SK-N-DZ (cell line): ENCODE measurements around the gene TNFRSF21.
"Not testable (repeated sequence)": the region's sequence is repeated elsewhere in the genome, so short reads cannot be mapped to it uniquely, and the experiment has no call there.

ENCODE experiments used
- DNase-seq: peaks from one replicate; pipeline ENCODE4 v3.0.0-alpha.2; 2015; ENCODE audit warnings: low spot score

TNFRSF21 gene

GRCh38 chr6:47323321-47323720 lies 13.6 kb upstream of the TNFRSF21 start:
- no peak for DNase-seq

GRCh38 chr6:47321577-47321976 lies 11.9 kb upstream of the TNFRSF21 start:
- DNase-seq = no peak

- DNase-seq = peak; percentile 10
Measured at GRCh38 chr6:47319867-47320266, 10.2 kb upstream of the TNFRSF21 start.

GRCh38 chr6:47319382-47319781 lies 9.7 kb upstream of the TNFRSF21 start:
- no peak for DNase-seq

GRCh38 chr6:47318236-47318989 lies 8.7 kb upstream of the TNFRSF21 start:
- DNase-seq = no peak

- DNase-seq = not testable (repeated sequence)
Measured at GRCh38 chr6:47315181-47315580, 5.5 kb upstream of the TNFRSF21 start.

- DNase-seq = no peak
Measured at GRCh38 chr6:47310131-47310480, 401 bp upstream of the TNFRSF21 start.

GRCh38 chr6:47308552-47309290 lies 984 bp downstream of the TNFRSF21 start:
- peak; percentile 39 for DNase-seq

GRCh38 chr6:47308198-47308517 lies 1.5 kb downstream of the TNFRSF21 start:
- DNase-seq = peak; percentile 13

GRCh38 chr6:47307362-47308197 lies 2.1 kb downstream of the TNFRSF21 start:
- DNase-seq = no peak

- DNase-seq = no peak
Measured at GRCh38 chr6:47306887-47307286, 2.8 kb downstream of the TNFRSF21 start.

- DNase-seq = no peak
Measured at GRCh38 chr6:47303861-47304260, 5.8 kb downstream of the TNFRSF21 start.

GRCh38 chr6:47303342-47303741 lies 6.4 kb downstream of the TNFRSF21 start:
- no peak for DNase-seq

- no peak for DNase-seq
Measured at GRCh38 chr6:47302043-47302442, 7.7 kb downstream of the TNFRSF21 start.

- DNase-seq = no peak
Measured at GRCh38 chr6:47301441-47301840, 8.3 kb downstream of the TNFRSF21 start.

GRCh38 chr6:47300417-47300816 lies 9.3 kb downstream of the TNFRSF21 start:
- DNase-seq = no peak

- no peak for DNase-seq
Measured at GRCh38 chr6:47299965-47300364, 9.7 kb downstream of the TNFRSF21 start.

GRCh38 chr6:47298475-47298874 lies 11.2 kb downstream of the TNFRSF21 start:
- DNase-seq = no peak

GRCh38 chr6:47294990-47295389 lies 14.7 kb downstream of the TNFRSF21 start:
- DNase-seq = no peak

- no peak for DNase-seq
Measured at GRCh38 chr6:47292944-47293343, 16.8 kb downstream of the TNFRSF21 start.

- DNase-seq = no peak
Measured at GRCh38 chr6:47292027-47292426, 17.7 kb downstream of the TNFRSF21 start.

- DNase-seq = no peak
Measured at GRCh38 chr6:47290124-47290834, 19.4 kb downstream of the TNFRSF21 start.
